Measurements from ENCODE around the gene NINL.

GRCh38 chr20:25601659-25602058, 16.3 kb upstream of the NINL start:
- TF ChIP-seq POLR2AphosphoS5 (IDR thresholded peaks at IDR 0.05): no peak
- TF ChIP-seq POLR2A (IDR thresholded peaks at IDR 0.05): no peak

Measured in spleen (tissue), 3 donors.